Endodermal cell (in vitro differentiated cells): Measurements from ENCODE around the gene CXCR4. TPM values are rescaled to one million over a fixed set of nuclear protein-coding genes. Genes with fewer than 3 reads are reported as not detected.
"Not testable (repeated sequence)": the region's sequence is repeated elsewhere in the genome, so short reads cannot be mapped to it uniquely, and the experiment has no call there.

ENCODE experiments used
- DNase-seq: peaks from one replicate; pipeline ENCODE4 v3.0.0-alpha.2; 2017
- H3K27ac ChIP-seq: 2 replicates; pipeline ENCODE4 v1.5.1; 2013; ENCODE audit warnings: mild to moderate bottlenecking, low read depth, low read length, moderate library complexity
- H3K27me3 ChIP-seq: 2 replicates; pipeline ENCODE4 v1.6.1; 2013; ENCODE audit warnings: mild to moderate bottlenecking, low read length, moderate library complexity; ENCODE audit not compliant: insufficient read depth, control insufficient read depth, poor library complexity, severe bottlenecking
- H3K36me3 ChIP-seq: 2 replicates; pipeline ENCODE4 v1.7.0; 2013; ENCODE audit warnings: mild to moderate bottlenecking, low read length, moderate library complexity; ENCODE audit not compliant: control insufficient read depth, insufficient read depth
- H3K4me1 ChIP-seq: one replicate; pipeline ENCODE4 v1.7.0; 2013; ENCODE audit warnings: low read length; ENCODE audit not compliant: control insufficient read depth, insufficient read depth
- H3K4me3 ChIP-seq: 2 replicates; pipeline ENCODE4 v1.5.1; 2013; ENCODE audit warnings: mild to moderate bottlenecking, low read length, moderate library complexity
- H3K9ac ChIP-seq: 2 replicates; pipeline ENCODE4 v1.6.1; 2013; ENCODE audit warnings: mild to moderate bottlenecking, low read length, moderate library complexity; ENCODE audit not compliant: poor library complexity, severe bottlenecking; ENCODE audit errors: extremely low read depth
- H3K9me3 ChIP-seq: 2 replicates; pipeline ENCODE4 v1.6.1; 2013; ENCODE audit warnings: mild to moderate bottlenecking, low read length, moderate library complexity; ENCODE audit not compliant: control insufficient read depth
- H3K27ac Mint-ChIP-seq: 2 replicates; pipeline ENCODE4 v1.8.0; 2020; ENCODE audit warnings: mixed read lengths
- H3K27me3 Mint-ChIP-seq: 2 replicates; pipeline ENCODE4 v1.8.0; 2021; ENCODE audit warnings: mild to moderate bottlenecking, mixed read lengths; ENCODE audit not compliant: insufficient read depth
- H3K36me3 Mint-ChIP-seq: 2 replicates; pipeline ENCODE4 v1.8.0; 2020; ENCODE audit warnings: low read depth, mixed read lengths
- H3K4me1 Mint-ChIP-seq: 2 replicates; pipeline ENCODE4 v1.8.0; 2020; ENCODE audit warnings: mixed read lengths
- H3K4me3 Mint-ChIP-seq: 2 replicates; pipeline ENCODE4 v1.8.0; 2020; ENCODE audit warnings: mild to moderate bottlenecking, moderate library complexity, mixed read lengths
- H3K9me3 Mint-ChIP-seq: 2 replicates; pipeline ENCODE4 v1.8.0; 2020; ENCODE audit warnings: mild to moderate bottlenecking, mixed read lengths
- CTCF ChIP-seq: fragments of 200-600 bp; sonication (generic); conservative IDR thresholded peaks from 2 replicates; pipeline ENCODE4 v1.5.0; 2021; ENCODE audit warnings: antibody characterized with exemption, mild to moderate bottlenecking
- WGBS, 2 experiments: methylation state at CpG; one replicate each; pipeline versions ENCODE4 v1.1.5 to v1.1.7; 2013; ENCODE audit warnings: missing lambda C conversion rate in 2 of 2, mixed read lengths in 1 of 2; ENCODE audit not compliant: insufficient coverage in 1 of 2, insufficient read length in 1 of 2; 5-methylcytosine and 5-hydroxymethylcytosine counted together
- total RNA-seq, 2 donors: library from RNA; stranded (reverse); fragmentation: NEBNext Ultra II Directional in 1 of 2; extraction: Animal tissue kit (Norgen Biotek cat#: 25700) in 1 of 2; gene quantifications; 2 replicates in 1 of 2; 3 replicates in 1 of 2; pipeline ENCODE4 v1.2.1, GENCODE V29; 2021

Gene CXCR4
- total RNA-seq, 2 donors from 2014 or later, result 287 to 454 TPM

GRCh38 chr2:136072621-136073020 lies 45.3 kb downstream of the CXCR4 start:
- H3K9ac ChIP-seq, result no peak overlapping the region
- H3K4me1 ChIP-seq, result no peaks in the 10 kb centered on the region
- no peak overlapping the region for H3K27ac ChIP-seq
- Mint-ChIP-seq H3K4me3 (no peak overlapping the region), H3K4me1 (no peaks in the 10 kb centered on the region), H3K27me3 (no peaks in the 10 kb centered on the region), H3K36me3 (peaks cover 1% of the 10 kb centered on the region), H3K9me3 (peaks cover 43% of the 10 kb centered on the region), H3K27ac (no peak overlapping the region)
- no peaks in the 10 kb centered on the region for H3K36me3 ChIP-seq
- no peak overlapping the region for H3K4me3 ChIP-seq
- H3K27me3 ChIP-seq, result no peaks in the 10 kb centered on the region
- no peak for DNase-seq
- no peak for TF ChIP-seq CTCF
- peaks cover 37% of the 10 kb centered on the region for H3K9me3 ChIP-seq
- WGBS, 2 experiments, result 94% methylated on average over 3 of the region's 3 CpGs

- not testable (repeated sequence) for H3K4me3 Mint-ChIP-seq, H3K36me3 Mint-ChIP-seq, H3K9ac ChIP-seq, H3K4me3 ChIP-seq, H3K4me1 ChIP-seq, DNase-seq, H3K27ac Mint-ChIP-seq, H3K4me1 Mint-ChIP-seq, H3K36me3 ChIP-seq, H3K27ac ChIP-seq, H3K27me3 ChIP-seq, H3K27me3 Mint-ChIP-seq
- H3K9me3 ChIP-seq, result peaks cover 37% of the 10 kb centered on the region
- peaks cover 43% of the 10 kb centered on the region for H3K9me3 Mint-ChIP-seq
- 92 to 100% methylated on average over 2 to 4 of the region's 4 CpGs for WGBS, 2 experiments
Measured at GRCh38 chr2:136071887-136072286, 46.1 kb downstream of the CXCR4 start.

DNA sequence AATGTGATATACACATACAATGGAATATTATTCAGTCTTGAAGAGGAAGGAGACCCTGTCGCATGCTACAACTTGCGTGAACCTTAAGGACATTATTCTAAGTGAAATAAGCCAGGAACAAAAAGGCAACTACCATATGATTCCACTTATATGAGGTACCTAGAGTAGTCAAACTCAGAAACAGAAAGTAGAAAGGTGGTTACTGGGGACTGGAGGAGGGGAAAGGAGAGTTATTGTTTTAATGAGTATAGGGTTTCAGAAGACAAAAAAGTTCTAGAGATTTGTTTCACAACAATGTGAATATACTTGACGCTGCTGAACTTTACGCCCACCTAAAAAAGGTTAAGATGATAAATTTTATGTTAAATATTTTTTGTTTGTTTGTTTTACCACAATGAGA lies 47.0 kb downstream of the CXCR4 start:
- no peak for TF ChIP-seq CTCF
- peaks cover 1% of the 10 kb centered on the region for H3K36me3 Mint-ChIP-seq
- Histone ChIP-seq H3K27ac (no peak overlapping the region), H3K9me3 (peaks cover 37% of the 10 kb centered on the region), H3K27me3 (no peaks in the 10 kb centered on the region), H3K4me3 (no peak overlapping the region), H3K9ac (no peak overlapping the region), H3K36me3 (no peaks in the 10 kb centered on the region), H3K4me1 (no peaks in the 10 kb centered on the region)
- peaks cover under 1% of the 10 kb centered on the region for H3K4me1 Mint-ChIP-seq
- no peak overlapping the region for H3K27ac Mint-ChIP-seq
- H3K9me3 Mint-ChIP-seq, result peaks cover 36% of the 10 kb centered on the region
- no peaks in the 10 kb centered on the region for H3K27me3 Mint-ChIP-seq
- whole genome bisulfite sequencing, 2 experiments, result 100% methylated on average over 4 of the region's 4 CpGs
- no peak overlapping the region for H3K4me3 Mint-ChIP-seq
- no peak for DNase-seq

DNA sequence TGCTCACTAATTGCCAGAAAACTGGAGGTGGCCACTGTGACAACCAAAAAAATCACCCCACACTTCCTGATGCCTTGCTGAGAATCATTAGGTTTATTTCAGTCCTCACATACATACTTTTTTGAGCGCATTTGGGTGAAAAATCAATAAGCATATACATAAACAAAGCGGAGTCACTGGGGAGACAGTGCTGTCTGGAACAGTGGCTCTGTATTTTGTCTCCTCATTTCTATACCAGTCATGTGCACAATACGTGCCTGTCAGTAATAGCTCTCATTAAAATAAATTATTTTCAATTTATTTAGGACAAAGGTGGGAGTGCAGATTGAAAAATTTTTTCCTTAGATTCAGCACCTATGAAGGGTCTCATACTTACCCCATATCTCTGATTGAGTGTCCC lies 48.2 kb downstream of the CXCR4 start:
- Histone ChIP-seq H3K4me1 (no peaks in the 10 kb centered on the region), H3K27ac (peak overlapping the region; percentile 30), H3K36me3 (no peaks in the 10 kb centered on the region), H3K9me3 (peaks cover 37% of the 10 kb centered on the region), H3K4me3 (no peak overlapping the region), H3K27me3 (no peaks in the 10 kb centered on the region), H3K9ac (no peak overlapping the region)
- Mint-ChIP-seq H3K9me3 (peaks cover 36% of the 10 kb centered on the region), H3K27me3 (no peaks in the 10 kb centered on the region), H3K4me1 (peaks cover 6% of the 10 kb centered on the region), H3K4me3 (no peak overlapping the region), H3K36me3 (peaks cover 1% of the 10 kb centered on the region), H3K27ac (no peak overlapping the region)
- 88 to 94% methylated on average over 2 to 3 of the region's 3 CpGs for WGBS, 2 experiments
- no peak for DNase-seq
- no peak for TF ChIP-seq CTCF
